Stimulated activated effector memory CD8-positive, alpha-beta T cell treated with anti-CD3 and anti-CD28 coated beads, Interleukin-12 subunit alpha, Interleukin-12 subunit beta, amount 100 ng/mL, for 72 hours (primary cell): Measurements from ENCODE around the gene ANK3.

ENCODE experiments used
- ATAC-seq: fragments of 150-1000 bp; cut with Tn5 transposase; 2 replicates; pipeline ENCODE4 v1.10.0; 2021
- DNase-seq, 2 donors: peaks; one replicate each; pipeline ENCODE4 v3.0.0; 2021 to 2022; ENCODE audit warnings: low spot score in 2 of 2
- H3K27ac Mint-ChIP-seq: one replicate; pipeline ENCODE4 v1.8.0; 2022; ENCODE audit warnings: mild to moderate bottlenecking, mixed read lengths
- H3K36me3 Mint-ChIP-seq: one replicate; pipeline ENCODE4 v1.8.0; 2022; ENCODE audit warnings: mild to moderate bottlenecking, mixed read lengths
- H3K4me1 Mint-ChIP-seq: one replicate; pipeline ENCODE4 v1.8.0; 2022; ENCODE audit warnings: mixed read lengths
- H3K4me3 Mint-ChIP-seq: one replicate; pipeline ENCODE4 v1.8.0; 2022; ENCODE audit warnings: mild to moderate bottlenecking, mixed read lengths
- H3K9me3 Mint-ChIP-seq: one replicate; pipeline ENCODE4 v1.8.0; 2022; ENCODE audit warnings: mixed read lengths

The ANK3 gene

GRCh38 chr10:60420991-60421894 is 31.6 kb upstream of the ANK3 start:
- Mint-ChIP-seq H3K27ac (no peak overlapping the region), H3K36me3 (no peaks in the 10 kb centered on the region)
- ATAC-seq, result no peak

GRCh38 chr10:60419249-60419648 is 29.6 kb upstream of the ANK3 start:
- ATAC-seq, result no peak
- H3K9me3 Mint-ChIP-seq, result no peaks in the 10 kb centered on the region

More at GRCh38 chr10:60420991-60421894, 31.6 kb upstream of the ANK3 start:
- Mint-ChIP-seq H3K4me1 (peaks cover 6% of the 10 kb centered on the region), H3K9me3 (no peaks in the 10 kb centered on the region), H3K4me3 (no peak overlapping the region)
- no peak for DNase-seq

DNA sequence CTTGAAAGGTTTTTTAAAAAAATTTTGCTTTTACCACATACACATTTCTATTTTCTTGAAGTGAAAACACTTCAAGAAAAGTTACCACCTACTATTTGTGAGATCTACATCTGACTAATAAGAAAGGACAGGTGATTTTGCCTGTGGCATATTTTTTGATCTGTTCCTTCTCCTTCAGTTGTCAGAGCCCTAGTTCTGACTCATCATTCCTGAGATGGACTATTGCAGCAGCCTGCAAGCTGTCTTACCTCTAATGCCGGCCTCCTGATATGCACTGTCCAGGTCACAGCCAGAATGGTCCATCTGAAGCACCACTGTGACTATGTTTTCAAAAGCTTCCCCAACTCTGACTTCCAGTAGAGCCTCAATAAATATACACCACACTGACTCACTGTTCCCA is 28.2 kb upstream of the ANK3 start:
- no peak overlapping the region for H3K4me3 Mint-ChIP-seq
- ATAC-seq, result peak; percentile 37
- no peaks in the 10 kb centered on the region for H3K9me3 Mint-ChIP-seq
- H3K36me3 Mint-ChIP-seq, result no peaks in the 10 kb centered on the region
- no peak overlapping the region for H3K27ac Mint-ChIP-seq
- no peaks in the 10 kb centered on the region for H3K4me1 Mint-ChIP-seq
- no peak for DNase-seq

More at GRCh38 chr10:60419249-60419648, 29.6 kb upstream of the ANK3 start:
- no peaks in the 10 kb centered on the region for H3K36me3 Mint-ChIP-seq
- H3K4me3 Mint-ChIP-seq, result no peak overlapping the region
- no peaks in the 10 kb centered on the region for H3K4me1 Mint-ChIP-seq
- H3K27ac Mint-ChIP-seq, result no peak overlapping the region
- DNase-seq, result no peak

DNA sequence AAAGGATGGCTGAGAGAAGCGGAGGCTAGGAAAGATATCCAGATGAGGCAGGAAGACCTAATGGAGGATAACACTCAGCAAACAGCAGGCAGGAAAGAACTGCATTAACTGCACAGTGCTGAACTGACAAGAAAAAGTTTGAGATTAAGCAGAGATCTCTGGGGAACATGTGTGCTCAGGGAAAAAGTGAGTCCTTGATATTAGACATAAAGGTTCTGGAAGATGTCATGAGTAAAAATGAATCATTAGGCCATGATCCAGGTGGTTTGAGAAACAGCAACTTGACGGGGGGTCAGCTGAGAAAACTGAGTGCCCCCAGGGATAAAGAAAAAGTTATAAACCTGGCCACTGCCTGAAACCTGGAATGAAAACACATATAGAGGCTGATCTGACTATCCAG is 27.3 kb upstream of the ANK3 start:
- no peak for ATAC-seq
- no peak overlapping the region for H3K4me3 Mint-ChIP-seq
- no peak for DNase-seq
- no peaks in the 10 kb centered on the region for H3K9me3 Mint-ChIP-seq
- H3K27ac Mint-ChIP-seq, result no peak overlapping the region
- no peaks in the 10 kb centered on the region for H3K36me3 Mint-ChIP-seq
- H3K4me1 Mint-ChIP-seq, result no peaks in the 10 kb centered on the region

DNA sequence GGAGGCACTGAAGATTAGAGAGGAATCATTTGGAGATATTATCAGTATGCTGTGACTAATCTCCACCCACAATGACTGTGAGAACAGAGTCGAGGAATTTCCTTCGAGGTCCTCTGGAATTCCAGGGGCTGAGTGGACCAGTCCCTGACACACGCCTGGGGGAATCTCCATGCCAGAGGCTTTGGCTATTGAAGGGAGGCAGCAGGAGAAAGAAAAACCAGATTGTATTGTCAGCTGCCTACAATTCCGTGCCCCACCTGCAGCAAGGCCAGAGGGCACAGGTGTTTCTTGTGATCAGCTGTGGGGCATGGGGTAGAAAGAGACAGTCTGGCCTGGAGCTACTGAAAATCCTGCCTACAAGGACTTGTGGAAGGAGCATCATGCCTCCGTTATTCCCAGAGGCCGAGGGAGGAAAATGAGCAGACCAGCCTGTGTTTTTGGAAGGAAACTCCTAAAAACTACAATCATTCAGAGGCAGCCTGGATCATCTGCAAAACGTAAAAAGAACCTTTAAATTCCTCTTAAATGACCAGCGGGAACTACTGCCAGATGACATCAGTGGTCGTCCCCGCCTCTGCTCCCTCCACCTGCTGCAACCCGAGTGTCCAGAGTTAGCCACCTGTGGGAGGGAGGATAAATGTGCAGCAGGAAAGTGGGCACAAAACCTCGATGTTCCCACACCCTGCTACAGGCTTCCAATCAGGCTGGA is 25.4 kb upstream of the ANK3 start:
- Mint-ChIP-seq H3K9me3 (no peaks in the 10 kb centered on the region), H3K36me3 (peaks cover 7% of the 10 kb centered on the region), H3K4me1 (no peaks in the 10 kb centered on the region), H3K4me3 (no peak overlapping the region), H3K27ac (no peak overlapping the region)
- DNase-seq (no peak), ATAC-seq (no peak)

GRCh38 chr10:60414111-60414510 is 24.4 kb upstream of the ANK3 start:
- no peak for ATAC-seq
- H3K9me3 Mint-ChIP-seq, result no peaks in the 10 kb centered on the region
- no peak overlapping the region for H3K27ac Mint-ChIP-seq
- H3K36me3 Mint-ChIP-seq, result peaks cover 7% of the 10 kb centered on the region
- no peaks in the 10 kb centered on the region for H3K4me1 Mint-ChIP-seq
- no peak overlapping the region for H3K4me3 Mint-ChIP-seq
- no peak for DNase-seq

DNA sequence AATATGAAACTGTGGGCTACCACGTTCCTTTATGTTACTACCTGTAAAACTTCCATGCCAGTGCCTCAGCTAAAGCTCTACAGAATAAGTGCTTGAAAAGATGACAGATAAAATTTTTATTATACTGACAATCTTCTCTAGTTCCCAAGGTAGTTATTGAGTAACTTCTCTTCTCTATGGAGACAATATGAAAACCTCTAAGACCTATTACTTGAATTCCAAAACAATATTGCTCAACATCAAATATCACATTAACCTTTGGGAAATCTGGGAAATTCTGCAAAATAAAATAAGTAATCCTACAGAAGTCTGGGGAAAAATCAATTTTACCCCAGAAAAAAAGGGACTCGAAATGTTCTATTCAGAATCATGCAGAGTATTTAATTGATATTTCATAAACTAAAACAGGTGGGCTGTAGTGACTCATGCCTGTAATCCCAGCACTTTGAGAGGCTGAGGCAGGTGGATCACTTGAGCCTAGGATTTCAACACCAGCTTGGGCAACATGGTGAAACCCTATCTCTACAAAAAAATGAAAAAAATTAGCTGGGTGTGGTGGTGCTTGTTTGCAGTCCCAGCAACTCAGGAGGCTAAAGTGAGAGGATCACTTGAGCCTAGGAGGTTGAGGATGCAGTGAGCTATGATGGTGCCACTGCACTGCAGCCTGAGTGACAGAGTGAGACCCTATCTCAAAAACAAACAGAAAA is 23.8 kb upstream of the ANK3 start:
- Mint-ChIP-seq H3K4me1 (no peaks in the 10 kb centered on the region), H3K36me3 (peaks cover 7% of the 10 kb centered on the region), H3K9me3 (no peaks in the 10 kb centered on the region), H3K27ac (no peak overlapping the region), H3K4me3 (no peak overlapping the region)
- ATAC-seq (no peak), DNase-seq (no peak)

DNA sequence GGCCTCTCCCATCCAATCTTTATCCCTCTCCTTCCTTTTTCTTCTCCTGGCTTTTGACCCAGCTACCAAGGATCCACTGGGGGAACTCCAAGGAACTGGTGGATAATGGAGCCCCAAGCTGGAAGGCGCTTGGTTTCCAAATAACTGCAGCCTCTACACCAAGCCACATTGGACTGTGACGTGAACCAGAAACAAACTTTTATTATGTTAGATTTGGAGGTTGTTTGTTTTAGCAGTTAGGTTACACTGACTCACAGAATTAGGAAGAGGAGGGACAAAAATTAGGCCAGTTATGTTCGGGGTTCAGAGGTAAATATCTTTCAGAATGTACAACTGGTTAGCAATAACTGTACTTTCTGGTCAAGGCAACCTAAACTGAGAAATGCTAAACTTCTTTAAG is 21.3 kb upstream of the ANK3 start:
- peak; percentile 39 for ATAC-seq
- Mint-ChIP-seq H3K9me3 (no peaks in the 10 kb centered on the region), H3K27ac (no peak overlapping the region), H3K36me3 (peaks cover 7% of the 10 kb centered on the region), H3K4me1 (no peaks in the 10 kb centered on the region), H3K4me3 (no peak overlapping the region)
- DNase-seq, result no peak

DNA sequence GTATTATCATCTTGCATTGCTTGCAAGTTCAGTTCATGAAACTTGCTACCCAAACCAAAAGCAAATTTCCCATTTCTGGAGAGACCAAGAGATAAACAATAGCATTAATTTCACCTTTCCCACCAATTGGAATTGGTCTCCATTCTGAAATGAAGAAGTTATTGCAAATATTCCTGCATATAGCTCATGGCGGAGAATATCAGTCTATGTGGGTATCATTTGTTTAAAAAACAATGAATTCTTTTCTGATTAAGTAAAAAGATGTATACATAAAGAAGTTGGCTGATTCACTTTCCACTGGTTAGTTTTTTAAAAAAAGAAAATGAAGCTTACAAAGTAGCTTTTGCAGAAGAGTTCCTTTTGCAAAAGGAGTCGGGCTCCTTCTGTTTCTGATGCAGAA is 19.5 kb upstream of the ANK3 start:
- Mint-ChIP-seq H3K36me3 (peaks cover 7% of the 10 kb centered on the region), H3K4me1 (no peaks in the 10 kb centered on the region), H3K9me3 (no peaks in the 10 kb centered on the region), H3K4me3 (no peak overlapping the region), H3K27ac (no peak overlapping the region)
- no peak for DNase-seq
- no peak for ATAC-seq

GRCh38 chr10:60406182-60406581 is 16.5 kb upstream of the ANK3 start:
- no peak for DNase-seq
- Mint-ChIP-seq H3K9me3 (no peaks in the 10 kb centered on the region), H3K4me1 (no peaks in the 10 kb centered on the region), H3K4me3 (no peak overlapping the region), H3K27ac (no peak overlapping the region), H3K36me3 (peaks cover 6% of the 10 kb centered on the region)
- no peak for ATAC-seq

- Mint-ChIP-seq H3K27ac (no peak overlapping the region), H3K4me3 (no peak overlapping the region), H3K36me3 (no peaks in the 10 kb centered on the region), H3K4me1 (no peaks in the 10 kb centered on the region), H3K9me3 (no peaks in the 10 kb centered on the region)
- no peak for DNase-seq
- peak; percentile 51 for ATAC-seq
Observed at GRCh38 chr10:60405172-60405571, 15.5 kb upstream of the ANK3 start.

DNA sequence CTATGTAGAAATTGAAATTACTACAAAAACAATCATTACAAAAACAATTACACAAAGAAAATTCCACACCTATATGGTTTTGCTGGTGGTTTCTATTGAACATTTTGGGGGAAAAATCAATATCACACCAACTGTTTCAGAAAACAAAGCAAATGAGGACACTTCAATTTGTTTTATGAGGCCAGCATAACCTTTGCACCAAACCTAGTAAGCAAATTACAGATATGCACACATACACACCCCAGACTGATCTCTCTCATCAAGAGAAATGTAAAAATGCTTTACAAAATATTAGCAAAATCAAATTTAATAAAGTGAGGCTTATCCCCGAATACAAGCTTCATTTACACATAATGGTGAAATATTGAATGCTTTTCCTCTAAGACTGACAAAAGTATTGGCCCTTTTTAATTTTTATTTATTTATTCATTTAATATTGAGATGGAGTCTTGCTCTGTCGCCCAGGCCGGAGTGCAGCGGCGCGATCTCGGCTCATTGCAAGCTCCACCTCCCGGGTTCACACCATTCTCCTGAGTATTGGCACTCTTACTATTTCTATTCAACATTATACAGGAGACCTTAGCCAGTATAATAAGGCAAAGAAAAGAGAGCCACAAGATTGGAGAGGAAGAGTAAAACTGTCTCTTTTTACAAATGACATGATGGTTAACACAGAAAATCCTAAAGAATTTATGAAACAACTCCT is 13.6 kb upstream of the ANK3 start:
- H3K27ac Mint-ChIP-seq, result no peak overlapping the region
- ATAC-seq, result no peak

GRCh38 chr10:60400366-60400765 is 10.7 kb upstream of the ANK3 start:
- Mint-ChIP-seq H3K27ac (no peak overlapping the region), H3K4me1 (peaks cover 4% of the 10 kb centered on the region), H3K9me3 (no peaks in the 10 kb centered on the region), H3K36me3 (no peaks in the 10 kb centered on the region), H3K4me3 (no peak overlapping the region)
- DNase-seq (no peak), ATAC-seq (no peak)

More for the DNA sequence above, 13.6 kb upstream of the ANK3 start:
- H3K36me3 Mint-ChIP-seq, result no peaks in the 10 kb centered on the region
- no peaks in the 10 kb centered on the region for H3K4me1 Mint-ChIP-seq
- H3K4me3 Mint-ChIP-seq, result no peak overlapping the region
- DNase-seq, result no peak
- H3K9me3 Mint-ChIP-seq, result no peaks in the 10 kb centered on the region

GRCh38 chr10:60399328-60399727 is 9.7 kb upstream of the ANK3 start:
- Mint-ChIP-seq H3K36me3 (no peaks in the 10 kb centered on the region), H3K9me3 (no peaks in the 10 kb centered on the region), H3K4me1 (peaks cover 11% of the 10 kb centered on the region), H3K27ac (no peak overlapping the region), H3K4me3 (no peak overlapping the region)
- ATAC-seq (no peak), DNase-seq (no peak)

- no peak for ATAC-seq
- H3K4me3 Mint-ChIP-seq, result no peak overlapping the region
- no peaks in the 10 kb centered on the region for H3K36me3 Mint-ChIP-seq
Observed at GRCh38 chr10:60397792-60398191, 8.1 kb upstream of the ANK3 start.

More at GRCh38 chr10:60397792-60398191, 8.1 kb upstream of the ANK3 start:
- Mint-ChIP-seq H3K9me3 (no peaks in the 10 kb centered on the region), H3K4me1 (peaks cover 21% of the 10 kb centered on the region), H3K27ac (no peak overlapping the region)
- no peak for DNase-seq
